ENCODE data around the gene PDAP1. TPM values are rescaled to one million over a fixed set of nuclear protein-coding genes. Genes with fewer than 3 reads are reported as not detected.
A peak's percentile ranks its signal among the peaks of the same experiment; 100 is the strongest.
"Not testable (repeated sequence)": the region's sequence is repeated elsewhere in the genome, so short reads cannot be mapped to it uniquely, and the experiment has no call there.

PDAP1 gene
- total and polyA plus RNA-seq, 9 donors, result 31.1 to 155 (median 83.9) TPM

DNA sequence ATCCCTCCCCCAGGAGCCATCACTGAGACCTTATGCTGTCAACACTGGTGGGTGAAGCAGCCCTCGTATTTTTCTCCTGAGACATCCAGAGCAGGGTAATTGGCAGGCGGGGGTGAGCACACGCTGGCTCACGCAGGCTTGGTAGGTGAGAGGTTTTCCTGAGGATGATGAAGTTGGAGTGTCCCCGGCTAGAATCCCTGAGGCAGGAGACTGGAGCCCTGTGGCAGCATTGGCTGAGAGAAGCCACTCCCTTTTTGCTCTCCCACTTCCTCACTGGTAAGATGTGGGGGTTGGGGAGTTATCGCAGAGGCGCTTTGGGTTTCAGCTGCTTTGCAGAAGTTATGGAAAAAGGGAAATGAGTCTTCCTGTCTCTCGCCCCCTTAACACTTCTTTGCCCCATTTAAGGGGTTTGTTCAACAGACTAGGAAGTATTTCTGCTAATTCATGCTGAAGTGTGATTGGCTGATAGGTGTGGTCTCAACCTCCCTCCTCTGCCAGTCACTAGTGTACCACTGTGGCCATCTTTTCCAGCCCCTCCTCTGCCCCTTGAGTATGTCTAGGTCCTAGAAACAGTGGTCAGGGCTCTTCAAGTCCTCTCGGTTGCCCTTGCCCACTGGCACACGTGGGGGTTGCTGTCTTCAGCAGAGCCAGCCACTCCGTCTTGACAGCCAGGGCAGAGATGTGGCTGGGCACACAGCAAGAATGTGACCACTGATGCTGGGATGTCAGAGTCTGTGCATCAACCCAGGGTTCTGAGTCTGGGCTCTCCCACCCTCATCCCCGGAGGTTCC lies 28.2 kb downstream of the PDAP1 start:
- TF ChIP-seq EP300 (IDR thresholded peaks at IDR 0.05) (no peak), POLR2A (IDR thresholded peaks at IDR 0.05) (no peak)
- TF ChIP-seq, protein P1, sequence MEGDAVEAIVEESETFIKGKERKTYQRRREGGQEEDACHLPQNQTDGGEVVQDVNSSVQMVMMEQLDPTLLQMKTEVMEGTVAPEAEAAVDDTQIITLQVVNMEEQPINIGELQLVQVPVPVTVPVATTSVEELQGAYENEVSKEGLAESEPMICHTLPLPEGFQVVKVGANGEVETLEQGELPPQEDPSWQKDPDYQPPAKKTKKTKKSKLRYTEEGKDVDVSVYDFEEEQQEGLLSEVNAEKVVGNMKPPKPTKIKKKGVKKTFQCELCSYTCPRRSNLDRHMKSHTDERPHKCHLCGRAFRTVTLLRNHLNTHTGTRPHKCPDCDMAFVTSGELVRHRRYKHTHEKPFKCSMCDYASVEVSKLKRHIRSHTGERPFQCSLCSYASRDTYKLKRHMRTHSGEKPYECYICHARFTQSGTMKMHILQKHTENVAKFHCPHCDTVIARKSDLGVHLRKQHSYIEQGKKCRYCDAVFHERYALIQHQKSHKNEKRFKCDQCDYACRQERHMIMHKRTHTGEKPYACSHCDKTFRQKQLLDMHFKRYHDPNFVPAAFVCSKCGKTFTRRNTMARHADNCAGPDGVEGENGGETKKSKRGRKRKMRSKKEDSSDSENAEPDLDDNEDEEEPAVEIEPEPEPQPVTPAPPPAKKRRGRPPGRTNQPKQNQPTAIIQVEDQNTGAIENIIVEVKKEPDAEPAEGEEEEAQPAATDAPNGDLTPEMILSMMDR (IDR thresholded peaks at IDR 0.05), result no peak
- WGBS, 3 donors, result 29 to 40% (median 31%) methylated on average over 12 of the region's 12 CpGs
- Histone ChIP-seq H3K36me3 (no peaks in the 10 kb centered on the region), H3K27me3 (no peaks in the 10 kb centered on the region), H3K4me1 (ENCODE audit: insufficient read depth) (peaks cover 7% of the 10 kb centered on the region), H3K27ac (peak overlapping the region; percentile 1 to 50), H3K9me3 (no peaks in the 10 kb centered on the region), H3K4me3 (no peak overlapping the region)
- no peak for DNase-seq
- intact Hi-C loops (cut with DNase I), result no loop called here

DNA sequence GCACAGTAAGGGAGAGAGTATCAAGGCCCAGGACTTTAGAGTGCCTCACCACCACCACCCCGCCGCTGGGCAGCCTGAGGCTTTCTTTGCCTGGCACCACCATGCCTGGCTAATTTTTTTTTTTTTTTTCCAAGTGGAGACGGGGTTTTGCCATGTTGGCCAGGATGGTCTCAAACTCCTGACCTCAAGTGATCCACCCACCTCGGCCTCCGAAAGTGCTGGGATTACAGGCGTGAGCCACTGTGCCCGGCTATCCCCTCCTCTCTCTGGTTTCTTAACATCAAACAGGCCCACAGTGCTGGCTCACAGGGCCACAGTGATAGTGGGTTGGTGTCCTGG lies 28.7 kb downstream of the PDAP1 start:
- 50 to 67% (median 61%) methylated on average over 7 of the region's 7 CpGs for WGBS, 3 donors
- H3K27me3 ChIP-seq; H3K36me3 ChIP-seq; intact Hi-C loops (cut with DNase I); DNase-seq; H3K4me1 ChIP-seq (ENCODE audit: insufficient read depth); H3K9me3 ChIP-seq; H3K4me3 ChIP-seq: not testable (repeated sequence)
- peak overlapping the region; percentile 1 to 50 for H3K27ac ChIP-seq

- DNase-seq, result peak in 2 of 5 donors; percentile 52 to 78
- peak overlapping the region; percentile 1 to 50 for H3K27ac ChIP-seq
- H3K36me3 ChIP-seq, result no peaks in the 10 kb centered on the region
- H3K9me3 ChIP-seq, result no peaks in the 10 kb centered on the region
- 18 to 24% (median 22%) methylated on average over 7 of the region's 7 CpGs for WGBS, 3 donors
- TF ChIP-seq EP300 (IDR thresholded peaks at IDR 0.05) (no peak), POLR2A (IDR thresholded peaks at IDR 0.05) (no peak)
- TF ChIP-seq, protein P1 (IDR thresholded peaks at IDR 0.05), result no peak
- no peak overlapping the region for H3K4me3 ChIP-seq
- intact Hi-C loops (cut with DNase I), result no loop called here
- H3K4me1 ChIP-seq (ENCODE audit: insufficient read depth), result peaks cover 7% of the 10 kb centered on the region
- H3K27me3 ChIP-seq, result no peaks in the 10 kb centered on the region
Observed at GRCh38 chr7:99379043-99379577, 29.3 kb downstream of the PDAP1 start.

DNA sequence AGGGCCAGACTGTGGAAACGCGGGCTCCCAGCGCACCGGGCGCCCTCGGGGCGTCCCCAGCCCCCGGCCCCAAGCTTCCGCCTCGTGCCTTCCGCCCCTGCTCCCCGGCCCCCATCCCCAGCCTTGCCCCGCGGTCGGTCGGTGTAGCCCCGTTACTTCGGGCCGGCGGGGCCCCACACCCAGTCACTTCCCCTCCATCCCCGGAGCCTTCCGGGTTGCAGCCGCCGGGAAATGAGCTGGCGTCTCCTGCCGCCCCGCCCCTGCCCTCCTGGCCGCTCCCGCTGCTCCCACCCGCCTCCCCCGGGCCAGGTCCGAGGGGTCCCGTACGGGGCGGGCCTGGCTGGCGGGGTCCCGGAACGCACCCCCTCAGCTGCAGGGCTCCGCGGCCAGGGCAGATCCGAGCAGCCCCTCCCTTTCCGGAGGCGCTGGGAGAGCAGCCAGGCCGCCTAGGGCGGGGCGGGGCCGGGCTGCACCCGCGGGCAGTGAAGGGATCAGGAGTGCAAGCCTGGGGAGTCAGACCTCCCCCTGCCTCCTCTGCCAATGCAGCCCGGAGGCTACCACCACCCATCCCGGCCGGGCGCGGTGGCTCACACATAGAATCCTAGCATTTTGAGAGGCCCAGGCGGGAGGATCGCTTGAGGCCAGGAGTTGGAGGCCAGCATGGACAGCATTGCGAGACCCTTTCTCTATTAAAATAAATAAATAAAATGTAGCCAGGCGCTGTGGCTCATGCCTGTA lies 33.2 kb downstream of the PDAP1 start:
- TF ChIP-seq, protein P1 (IDR thresholded peaks at IDR 0.05), result no peak
- TF ChIP-seq POLR2A (IDR thresholded peaks at IDR 0.05) (no peak), EP300 (IDR thresholded peaks at IDR 0.05) (no peak)
- H3K4me3 ChIP-seq, result peak overlapping the region; percentile 72
- peak overlapping the region; percentile 30 to 56 for H3K27ac ChIP-seq
- H3K36me3 ChIP-seq, result no peaks in the 10 kb centered on the region
- H3K27me3 ChIP-seq, result no peaks in the 10 kb centered on the region
- intact Hi-C loops (cut with DNase I), result no loop called here
- 4 to 7% (median 6%) methylated on average over 47 to 58 of the region's 58 CpGs for WGBS, 3 donors
- H3K4me1 ChIP-seq (ENCODE audit: insufficient read depth), result peaks cover 8% of the 10 kb centered on the region
- H3K9me3 ChIP-seq, result no peaks in the 10 kb centered on the region
- peak; percentile 71 to 84 (median 78) for DNase-seq
